K562 (cell line): ENCODE data around the gene YOD1. TPM values are rescaled to one million over a fixed set of nuclear protein-coding genes. Genes with fewer than 3 reads are reported as not detected.
A peak's percentile ranks its signal among the peaks of the same experiment; 100 is the strongest.

Experiments
- C11orf30 ChIP-seq: fragments of 450-650 bp; IDR thresholded peaks from 2 replicates; pipeline ENCODE4 v1.6.1; 2016; ENCODE audit warnings: low read depth, mild to moderate bottlenecking
- HINFP ChIP-seq: fragments of 450-650 bp; conservative IDR thresholded peaks from 2 replicates; pipeline ENCODE4 v1.6.1; 2016; ENCODE audit warnings: missing genetic modification characterization, low read depth, mild to moderate bottlenecking, control low read depth, missing compliant biosample characterization
- ILF3 ChIP-seq: fragments of 450-650 bp; IDR thresholded peaks from 2 replicates; pipeline ENCODE4 v1.6.1; 2018; ENCODE audit warnings: antibody characterized with exemption, mild to moderate bottlenecking, moderate library complexity, borderline replicate concordance
- LEF1 ChIP-seq: fragments of 450-650 bp; IDR thresholded peaks from 2 replicates; pipeline ENCODE4 v1.6.1; 2016; ENCODE audit warnings: mild to moderate bottlenecking
- MECOM ChIP-seq: fragments of 250-450 bp; sonication (Bioruptor Pico); IDR thresholded peaks from 2 replicates; pipeline ENCODE4 v1.8.0; 2022; ENCODE audit warnings: inconsistent platforms
- PHB2 ChIP-seq: fragments of 450-650 bp; IDR thresholded peaks from 2 replicates; pipeline ENCODE4 v1.6.1; 2017; ENCODE audit warnings: low read depth
- RBM17 ChIP-seq: fragments of 200-400 bp; formaldehyde crosslinking; IDR thresholded peaks from 2 replicates; pipeline ENCODE4 v1.6.1; 2017; ENCODE audit warnings: low read depth, mild to moderate bottlenecking, low read length, borderline replicate concordance
- REST ChIP-seq, 2 experiments: fragments of 450-650 bp; formaldehyde crosslinking in 1 of 2; IDR thresholded peaks; 2 replicates each; pipeline versions ENCODE4 v1.4.0 to v1.6.1; 2014 to 2020; ENCODE audit warnings: mild to moderate bottlenecking in 2 of 2, borderline replicate concordance in 1 of 2, low read depth in 1 of 2
- SMAD3 ChIP-seq: fragments of 450-650 bp; formaldehyde crosslinking; conservative IDR thresholded peaks from 2 replicates; pipeline ENCODE4 v1.4.0; 2020; ENCODE audit warnings: mild to moderate bottlenecking
- TBP ChIP-seq: optimal IDR thresholded peaks from 2 replicates; pipeline ENCODE3; 2011; ENCODE audit warnings: low read depth, low read length, improper control_type of control experiment
- TEAD1 ChIP-seq, 2 experiments: fragments of 450-650 bp in 1 of 2; sonication (generic) in 1 of 2; formaldehyde crosslinking; IDR thresholded peaks; 2 replicates each; pipeline versions ENCODE4 v1.4.0 to v1.8.0; 2020 to 2022; ENCODE audit warnings: mild to moderate bottlenecking in 2 of 2, missing genetic modification reagents in 1 of 2
- ZSCAN29 ChIP-seq: fragments of 450-650 bp; IDR thresholded peaks from 2 replicates; pipeline ENCODE4 v1.6.1; 2017
- polyA plus RNA-seq, 8 experiments: library from polyadenylated mRNA; depleted of rRNA in 4 of 8; stranded (reverse) in 5 of 8; unstranded in 3 of 8; fragments of >200 nt; fragmentation: Nextera tagmentation in 2 of 8; fragmentation: Illumina TruSeq in 1 of 8; extraction: Ambion mirVana in 2 of 8; extraction: Trizol in 1 of 8; gene quantifications; 2 replicates each; pipeline versions ENCODE4 v1.2.1 to v1.2.3, GENCODE V29; 2011 to 2014; ENCODE audit warnings: inconsistent platforms in 1 of 8, missing spikeins in 1 of 8
- total RNA-seq, 7 experiments: library from RNA; depleted of rRNA in 6 of 7; stranded (reverse); fragments of >200 nt in 6 of 7; fragmentation: Illumina TruSeq in 2 of 7; extraction: Trizol in 2 of 7; gene quantifications; 2 replicates each; pipeline versions ENCODE4 v1.2.1 to v1.2.3, GENCODE V29; 2011 to 2021; ENCODE audit warnings: low replicate concordance in 1 of 7
- TF ChIP-seq, protein P1 (sequence below): sonication (generic); formaldehyde crosslinking; IDR thresholded peaks from 2 replicates; pipeline ENCODE4 v1.8.0; 2022; ENCODE audit warnings: mild to moderate bottlenecking, missing genetic modification reagents, borderline replicate concordance

The YOD1 gene
- total and polyA plus RNA-seq, 9 of the 15 experiments (the other 6 are each of a cell fraction or from before 2014, with no cell fraction given), result 18.2 to 78.1 (median 46.9) TPM

DNA sequence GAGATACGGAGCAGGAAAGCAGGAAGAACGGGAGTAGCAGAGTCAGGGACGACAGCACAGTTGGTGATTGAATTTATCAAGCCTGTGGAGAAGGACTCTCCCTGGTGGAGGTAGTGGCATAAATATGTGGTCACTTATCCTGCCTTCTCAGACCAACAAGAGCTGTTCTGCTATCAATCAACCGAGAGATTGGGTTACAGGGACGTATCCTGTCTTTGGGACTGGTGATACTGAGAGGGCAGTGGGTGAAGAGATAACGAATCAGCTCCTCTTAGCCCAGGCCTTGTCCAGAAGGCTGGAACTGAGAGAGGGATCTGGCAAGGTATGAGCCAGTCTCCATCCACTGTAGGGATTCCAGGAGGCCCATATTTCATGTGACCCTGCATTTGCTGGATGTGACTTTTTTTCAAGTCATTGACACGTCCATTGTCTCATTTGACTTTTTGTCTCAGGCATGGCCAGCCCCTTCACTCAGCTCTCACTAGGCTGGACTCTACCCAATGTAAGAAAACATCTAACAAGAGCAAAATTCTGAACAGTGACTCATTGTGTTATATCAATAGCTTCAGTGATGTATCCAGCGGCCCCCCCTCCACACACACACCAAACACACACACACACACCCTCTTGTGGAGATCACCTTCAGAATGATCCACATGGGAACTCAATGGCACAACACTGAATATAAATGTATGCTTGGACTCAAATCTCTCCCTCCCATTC is 29.7 kb downstream of the YOD1 start (continued):
- TF ChIP-seq REST (IDR thresholded peaks at IDR 0.05; ENCODE audit: borderline replicate concordance) (peak; percentile 39; the same call in 1 of the 2 replicates), REST (CRISPR knock-in tag; IDR thresholded peaks at IDR 0.05; ENCODE audit: low read depth) (no peak), SMAD3 (peak; percentile 92; the same call in 1 of the 2 replicates), TEAD1 (CRISPR knock-in tag; IDR thresholded peaks at IDR 0.05) (peak; percentile 49 to 88; a peak in 3 of 4 replicates), ZSCAN29 (0 out of 2 replicates have a peak, but pooled peaks have one; percentile 10), HINFP (0 out of 2 replicates have a peak, but pooled peaks have one; percentile 7), PHB2 (peak; percentile 93), C11orf30 (no peak), ILF3 (no peak), LEF1 (peak; percentile 85), RBM17 (no peak), TBP (peak; percentile 14), MECOM (peak; percentile 93)
- TF ChIP-seq, protein P1, sequence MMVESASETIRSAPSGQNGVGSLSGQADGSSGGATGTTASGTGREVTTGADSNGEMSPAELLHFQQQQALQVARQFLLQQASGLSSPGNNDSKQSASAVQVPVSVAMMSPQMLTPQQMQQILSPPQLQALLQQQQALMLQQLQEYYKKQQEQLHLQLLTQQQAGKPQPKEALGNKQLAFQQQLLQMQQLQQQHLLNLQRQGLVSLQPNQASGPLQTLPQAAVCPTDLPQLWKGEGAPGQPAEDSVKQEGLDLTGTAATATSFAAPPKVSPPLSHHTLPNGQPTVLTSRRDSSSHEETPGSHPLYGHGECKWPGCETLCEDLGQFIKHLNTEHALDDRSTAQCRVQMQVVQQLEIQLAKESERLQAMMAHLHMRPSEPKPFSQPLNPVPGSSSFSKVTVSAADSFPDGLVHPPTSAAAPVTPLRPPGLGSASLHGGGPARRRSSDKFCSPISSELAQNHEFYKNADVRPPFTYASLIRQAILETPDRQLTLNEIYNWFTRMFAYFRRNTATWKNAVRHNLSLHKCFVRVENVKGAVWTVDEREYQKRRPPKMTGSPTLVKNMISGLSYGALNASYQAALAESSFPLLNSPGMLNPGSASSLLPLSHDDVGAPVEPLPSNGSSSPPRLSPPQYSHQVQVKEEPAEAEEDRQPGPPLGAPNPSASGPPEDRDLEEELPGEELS (CRISPR knock-in tag), result 0 out of 2 replicates have a peak, but pooled peaks have one; percentile 26
